ENCODE results near the gene MEGF10. TPM values are rescaled to one million over a fixed set of nuclear protein-coding genes. Genes with fewer than 3 reads are reported as not detected.

The MEGF10 gene
- total RNA-seq, 1 donor from 2014 or later: 0.69 TPM

DNA sequence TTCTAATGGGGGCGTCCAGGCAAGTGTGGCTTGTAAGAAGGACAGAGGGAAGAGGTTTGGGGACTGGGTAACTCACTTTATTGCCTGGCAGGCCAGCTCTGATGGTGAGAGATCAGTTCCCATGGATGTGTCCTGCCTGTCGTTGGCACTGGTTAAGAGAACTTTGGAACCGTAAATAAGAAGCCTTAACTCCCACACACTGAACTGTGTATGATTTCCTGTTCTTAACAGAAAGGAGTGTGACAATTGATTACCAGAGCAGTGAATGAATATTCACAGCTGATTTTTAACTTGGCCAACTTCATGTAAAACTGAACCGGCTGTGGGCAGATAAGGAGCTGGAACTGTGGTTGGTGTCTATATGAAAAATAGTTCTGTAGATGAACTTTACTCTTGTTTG lies 63.2 kb downstream of the MEGF10 start:
- H3K36me3 Mint-ChIP-seq (ENCODE audit: unreplicated experiment): no peaks in the 10 kb centered on the region
- no peak for DNase-seq
- TF ChIP-seq, protein P1, sequence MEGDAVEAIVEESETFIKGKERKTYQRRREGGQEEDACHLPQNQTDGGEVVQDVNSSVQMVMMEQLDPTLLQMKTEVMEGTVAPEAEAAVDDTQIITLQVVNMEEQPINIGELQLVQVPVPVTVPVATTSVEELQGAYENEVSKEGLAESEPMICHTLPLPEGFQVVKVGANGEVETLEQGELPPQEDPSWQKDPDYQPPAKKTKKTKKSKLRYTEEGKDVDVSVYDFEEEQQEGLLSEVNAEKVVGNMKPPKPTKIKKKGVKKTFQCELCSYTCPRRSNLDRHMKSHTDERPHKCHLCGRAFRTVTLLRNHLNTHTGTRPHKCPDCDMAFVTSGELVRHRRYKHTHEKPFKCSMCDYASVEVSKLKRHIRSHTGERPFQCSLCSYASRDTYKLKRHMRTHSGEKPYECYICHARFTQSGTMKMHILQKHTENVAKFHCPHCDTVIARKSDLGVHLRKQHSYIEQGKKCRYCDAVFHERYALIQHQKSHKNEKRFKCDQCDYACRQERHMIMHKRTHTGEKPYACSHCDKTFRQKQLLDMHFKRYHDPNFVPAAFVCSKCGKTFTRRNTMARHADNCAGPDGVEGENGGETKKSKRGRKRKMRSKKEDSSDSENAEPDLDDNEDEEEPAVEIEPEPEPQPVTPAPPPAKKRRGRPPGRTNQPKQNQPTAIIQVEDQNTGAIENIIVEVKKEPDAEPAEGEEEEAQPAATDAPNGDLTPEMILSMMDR (IDR thresholded peaks at IDR 0.05; ENCODE audit: partially characterized antibody, unreplicated experiment): no peak
- no peak overlapping the region for H3K27ac Mint-ChIP-seq (ENCODE audit: unreplicated experiment)
- H3K4me3 Mint-ChIP-seq (ENCODE audit: unreplicated experiment): no peak overlapping the region
- no peaks in the 10 kb centered on the region for H3K27me3 Mint-ChIP-seq (ENCODE audit: unreplicated experiment)
- no peaks in the 10 kb centered on the region for H3K9me3 Mint-ChIP-seq (ENCODE audit: unreplicated experiment)
- no peaks in the 10 kb centered on the region for H3K4me1 Mint-ChIP-seq (ENCODE audit: low read depth, unreplicated experiment)

DNA sequence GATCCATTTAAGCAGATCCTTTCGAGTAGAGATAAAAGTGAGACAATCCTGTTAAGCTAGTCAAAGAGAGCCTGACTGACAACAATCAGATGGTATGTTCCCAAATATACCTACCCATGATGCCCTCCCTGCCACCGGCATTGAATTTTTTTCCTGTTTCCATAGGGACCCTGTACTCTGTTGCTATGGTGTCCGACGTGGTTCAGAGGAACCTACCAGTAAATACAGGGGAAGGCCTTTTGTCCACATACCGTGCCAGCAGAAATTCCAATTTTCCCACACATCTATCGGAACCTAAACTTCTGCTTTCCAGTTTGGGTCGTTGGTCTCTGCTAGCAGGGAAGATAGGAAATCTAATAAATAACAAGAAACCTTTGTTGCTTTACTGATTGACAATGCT lies 64.7 kb downstream of the MEGF10 start:
- H3K9me3 Mint-ChIP-seq (ENCODE audit: unreplicated experiment): no peaks in the 10 kb centered on the region
- TF ChIP-seq, protein P1 (IDR thresholded peaks at IDR 0.05; ENCODE audit: partially characterized antibody, unreplicated experiment): no peak
- no peak for DNase-seq
- no peak overlapping the region for H3K4me3 Mint-ChIP-seq (ENCODE audit: unreplicated experiment)
- no peaks in the 10 kb centered on the region for H3K36me3 Mint-ChIP-seq (ENCODE audit: unreplicated experiment)
- no peaks in the 10 kb centered on the region for H3K4me1 Mint-ChIP-seq (ENCODE audit: low read depth, unreplicated experiment)
- no peak overlapping the region for H3K27ac Mint-ChIP-seq (ENCODE audit: unreplicated experiment)
- H3K27me3 Mint-ChIP-seq (ENCODE audit: unreplicated experiment): peaks cover 2% of the 10 kb centered on the region

DNA sequence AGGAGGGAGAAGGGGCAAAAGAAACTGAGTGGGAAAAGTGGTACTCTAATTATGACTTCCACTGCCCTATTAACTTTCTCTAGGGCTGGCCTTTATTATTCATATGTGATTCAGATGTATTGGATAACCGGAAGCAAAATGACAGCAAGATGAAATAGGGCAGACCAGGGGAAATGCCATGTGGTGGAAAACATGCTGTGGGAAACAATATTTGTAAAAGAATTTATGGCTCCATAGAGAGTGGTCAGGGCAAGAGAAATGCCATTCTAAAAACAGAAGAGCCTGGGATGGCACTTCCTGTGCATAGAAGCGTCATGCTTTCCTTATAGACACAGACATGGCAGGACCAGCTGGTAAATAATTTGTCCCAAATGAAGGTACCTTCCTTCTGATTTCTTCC lies 67.7 kb downstream of the MEGF10 start:
- Mint-ChIP-seq H3K4me1 (ENCODE audit: low read depth, unreplicated experiment) (no peaks in the 10 kb centered on the region), H3K36me3 (ENCODE audit: unreplicated experiment) (no peaks in the 10 kb centered on the region), H3K27me3 (ENCODE audit: unreplicated experiment) (peaks cover 2% of the 10 kb centered on the region), H3K4me3 (ENCODE audit: unreplicated experiment) (no peak overlapping the region), H3K9me3 (ENCODE audit: unreplicated experiment) (no peaks in the 10 kb centered on the region), H3K27ac (ENCODE audit: unreplicated experiment) (no peak overlapping the region)
- TF ChIP-seq, protein P1 (IDR thresholded peaks at IDR 0.05; ENCODE audit: partially characterized antibody, unreplicated experiment): no peak
- DNase-seq: no peak

DNA sequence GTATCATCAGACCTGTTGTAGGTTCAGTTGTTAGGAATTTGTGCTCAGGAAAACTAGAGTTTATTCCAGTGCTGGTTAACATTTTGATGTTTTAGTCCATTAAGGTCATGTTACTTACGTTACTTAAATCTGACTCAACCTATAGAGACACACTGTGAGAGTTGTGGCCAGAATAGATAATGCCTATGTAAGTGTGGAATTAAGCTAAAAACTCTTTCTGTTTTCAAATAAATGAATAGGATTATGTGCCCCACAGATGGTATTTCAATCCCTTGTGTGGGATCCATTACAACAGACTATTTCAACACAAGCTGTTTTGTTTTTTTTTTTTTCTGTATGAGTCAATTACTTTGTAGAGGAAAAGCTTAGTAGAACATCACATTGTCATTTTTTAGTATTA lies 68.1 kb downstream of the MEGF10 start:
- no peak for DNase-seq
- Mint-ChIP-seq H3K36me3 (ENCODE audit: unreplicated experiment) (no peaks in the 10 kb centered on the region), H3K27ac (ENCODE audit: unreplicated experiment) (no peak overlapping the region), H3K4me1 (ENCODE audit: low read depth, unreplicated experiment) (no peaks in the 10 kb centered on the region), H3K4me3 (ENCODE audit: unreplicated experiment) (no peak overlapping the region), H3K9me3 (ENCODE audit: unreplicated experiment) (no peaks in the 10 kb centered on the region), H3K27me3 (ENCODE audit: unreplicated experiment) (peaks cover 2% of the 10 kb centered on the region)
- TF ChIP-seq, protein P1 (IDR thresholded peaks at IDR 0.05; ENCODE audit: partially characterized antibody, unreplicated experiment): no peak

DNA sequence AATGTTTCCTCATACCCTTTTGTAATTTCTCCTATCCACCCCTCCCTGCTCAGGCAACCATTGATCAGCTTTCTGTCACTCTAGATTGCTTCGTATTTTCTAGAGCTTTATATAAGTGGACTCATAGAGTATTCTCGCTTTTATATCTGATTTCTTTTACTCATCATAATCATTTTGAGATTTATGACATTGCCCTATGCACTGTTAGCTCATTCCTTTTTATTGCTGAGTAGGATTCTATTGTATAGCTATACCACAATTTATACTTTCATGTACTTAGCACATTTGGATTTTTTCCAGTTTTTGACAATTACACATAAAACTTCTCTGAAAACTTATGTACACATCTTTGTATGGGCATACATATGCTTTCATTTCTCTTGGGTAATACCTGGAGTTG lies 68.9 kb downstream of the MEGF10 start:
- Mint-ChIP-seq H3K4me1 (ENCODE audit: low read depth, unreplicated experiment) (no peaks in the 10 kb centered on the region), H3K27me3 (ENCODE audit: unreplicated experiment) (peaks cover 2% of the 10 kb centered on the region), H3K4me3 (ENCODE audit: unreplicated experiment) (no peak overlapping the region), H3K27ac (ENCODE audit: unreplicated experiment) (no peak overlapping the region), H3K9me3 (ENCODE audit: unreplicated experiment) (no peaks in the 10 kb centered on the region), H3K36me3 (ENCODE audit: unreplicated experiment) (no peaks in the 10 kb centered on the region)
- no peak for DNase-seq
- TF ChIP-seq, protein P1 (IDR thresholded peaks at IDR 0.05; ENCODE audit: partially characterized antibody, unreplicated experiment): no peak

All from glutamatergic neuron (in vitro differentiated cells).